ENCODE measurements around the gene KSR1.

DNA sequence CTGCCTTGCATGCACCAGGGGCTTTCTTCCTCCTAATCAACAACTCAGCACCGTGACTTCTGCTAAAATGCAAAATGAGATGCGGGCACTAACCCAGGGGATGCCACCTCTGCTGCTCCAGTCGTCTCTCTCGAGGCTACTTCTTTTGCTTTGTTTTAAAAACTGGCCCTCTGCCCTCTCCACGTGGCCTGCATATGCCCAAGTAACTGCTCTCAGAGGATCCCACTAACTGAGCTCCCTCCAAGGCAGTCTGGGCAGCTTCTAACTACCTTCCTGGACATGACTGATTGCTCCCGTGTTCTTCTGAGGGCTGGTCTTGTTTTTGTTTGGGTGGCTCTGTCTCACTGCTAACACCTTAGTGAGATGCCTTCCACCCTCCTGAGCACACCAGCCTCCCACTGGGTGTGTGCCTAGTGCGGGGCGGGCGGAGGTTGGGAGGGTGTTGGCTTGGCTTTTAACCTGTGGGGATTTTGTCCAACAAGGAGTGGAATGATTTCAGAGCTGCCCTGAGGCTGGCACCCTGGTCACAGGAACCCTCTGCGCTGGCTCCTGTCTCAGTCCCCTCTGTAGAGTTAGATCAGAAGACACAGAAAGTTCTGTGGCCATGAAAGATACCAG is 165.8 kb downstream of the KSR1 start:
- TF ChIP-seq, protein P1, sequence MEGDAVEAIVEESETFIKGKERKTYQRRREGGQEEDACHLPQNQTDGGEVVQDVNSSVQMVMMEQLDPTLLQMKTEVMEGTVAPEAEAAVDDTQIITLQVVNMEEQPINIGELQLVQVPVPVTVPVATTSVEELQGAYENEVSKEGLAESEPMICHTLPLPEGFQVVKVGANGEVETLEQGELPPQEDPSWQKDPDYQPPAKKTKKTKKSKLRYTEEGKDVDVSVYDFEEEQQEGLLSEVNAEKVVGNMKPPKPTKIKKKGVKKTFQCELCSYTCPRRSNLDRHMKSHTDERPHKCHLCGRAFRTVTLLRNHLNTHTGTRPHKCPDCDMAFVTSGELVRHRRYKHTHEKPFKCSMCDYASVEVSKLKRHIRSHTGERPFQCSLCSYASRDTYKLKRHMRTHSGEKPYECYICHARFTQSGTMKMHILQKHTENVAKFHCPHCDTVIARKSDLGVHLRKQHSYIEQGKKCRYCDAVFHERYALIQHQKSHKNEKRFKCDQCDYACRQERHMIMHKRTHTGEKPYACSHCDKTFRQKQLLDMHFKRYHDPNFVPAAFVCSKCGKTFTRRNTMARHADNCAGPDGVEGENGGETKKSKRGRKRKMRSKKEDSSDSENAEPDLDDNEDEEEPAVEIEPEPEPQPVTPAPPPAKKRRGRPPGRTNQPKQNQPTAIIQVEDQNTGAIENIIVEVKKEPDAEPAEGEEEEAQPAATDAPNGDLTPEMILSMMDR (conservative IDR thresholded peaks at IDR 0.05), result no peak
- TF ChIP-seq ZFX (IDR thresholded peaks at IDR 0.05), result no peak
